Cardiac muscle cell (in vitro differentiated cells and primary cell): ENCODE results near the gene CNP. TPM values are rescaled to one million over a fixed set of nuclear protein-coding genes. Genes with fewer than 3 reads are reported as not detected.
A peak's percentile ranks its signal among the peaks of the same experiment; 100 is the strongest.

ENCODE experiments used
- DNase-seq, 2 donors: peaks; one replicate each; pipeline versions ENCODE4 v3.0.0 to v3.0.0-alpha.2; 2010 to 2017; ENCODE audit warnings: low read depth in 1 of 2, low spot score in 1 of 2
- H3K27ac ChIP-seq: fragments of 200-600 bp; sonication (generic); 2 replicates; pipeline ENCODE4 v1.5.1; 2016
- H3K27me3 ChIP-seq: fragments of 200-600 bp; sonication (generic); 2 replicates; pipeline ENCODE4 v1.6.0; 2016; ENCODE audit warnings: control low read depth
- H3K36me3 ChIP-seq: fragments of 200-600 bp; sonication (generic); 2 replicates; pipeline ENCODE4 v1.5.1; 2016; ENCODE audit warnings: control low read depth
- H3K4me1 ChIP-seq: fragments of 200-600 bp; sonication (generic); 2 replicates; pipeline ENCODE4 v1.8.1; 2017; ENCODE audit warnings: low read depth, mild to moderate bottlenecking, mixed run types
- H3K4me3 ChIP-seq: fragments of 200-600 bp; sonication (generic); 2 replicates; pipeline ENCODE4 v1.5.1; 2016; ENCODE audit warnings: mild to moderate bottlenecking
- H3K9me3 ChIP-seq: fragments of 200-600 bp; sonication (generic); 2 replicates; pipeline ENCODE4 v1.5.1; 2017; ENCODE audit warnings: low read depth, mild to moderate bottlenecking, control low read depth
- CTCF ChIP-seq: IDR thresholded peaks from 2 replicates; pipeline ENCODE4 v1.5.1; 2012; ENCODE audit warnings: low read depth, mild to moderate bottlenecking, low read length
- polyA plus RNA-seq: library from polyadenylated mRNA; unstranded; fragments of >200 nt; fragmentation: Nextera tagmentation; extraction: Ambion mirVana; gene quantifications from 2 replicates; pipeline ENCODE4 v1.2.1, GENCODE V29; 2016
- total RNA-seq: library from RNA; depleted of rRNA; stranded (reverse); fragments of >200 nt; gene quantifications from 2 replicates; pipeline ENCODE4 v1.2.3, GENCODE V29; 2016

CNP gene
- total and polyA plus RNA-seq, 2 experiments from 2014 or later, result 69.0 to 82.8 TPM

- TF ChIP-seq CTCF, result no peak
- no peaks in the 10 kb centered on the region for H3K9me3 ChIP-seq
- H3K36me3 ChIP-seq, result peaks cover 4% of the 10 kb centered on the region
- peaks cover 6% of the 10 kb centered on the region for H3K4me1 ChIP-seq
- no peaks in the 10 kb centered on the region for H3K27me3 ChIP-seq
- no peak overlapping the region for H3K4me3 ChIP-seq
- no peak overlapping the region for H3K27ac ChIP-seq
- no peak for DNase-seq
These were observed 10.1 kb upstream of the CNP start for GRCh38 chr17:41956522-41956921.

- TF ChIP-seq CTCF, result no peak
- peak in 1 of 2 donors; percentile 59 for DNase-seq
- Histone ChIP-seq H3K9me3 (no peaks in the 10 kb centered on the region), H3K36me3 (peaks cover 4% of the 10 kb centered on the region), H3K27ac (no peak overlapping the region), H3K27me3 (no peaks in the 10 kb centered on the region), H3K4me1 (peaks cover 6% of the 10 kb centered on the region), H3K4me3 (no peak overlapping the region)
These were observed 9.3 kb upstream of the CNP start for GRCh38 chr17:41957031-41957868.

GRCh38 chr17:41957869-41958439, 8.6 kb upstream of the CNP start:
- no peak for TF ChIP-seq CTCF
- Histone ChIP-seq H3K27ac (no peak overlapping the region), H3K4me3 (no peak overlapping the region), H3K4me1 (peaks cover 6% of the 10 kb centered on the region), H3K36me3 (peaks cover 4% of the 10 kb centered on the region), H3K9me3 (no peaks in the 10 kb centered on the region), H3K27me3 (no peaks in the 10 kb centered on the region)
- no peak for DNase-seq

- H3K27ac ChIP-seq, result peak overlapping the region; percentile 62
- H3K27me3 ChIP-seq, result no peaks in the 10 kb centered on the region
- peaks cover 6% of the 10 kb centered on the region for H3K4me1 ChIP-seq
- H3K9me3 ChIP-seq, result no peaks in the 10 kb centered on the region
- no peak for TF ChIP-seq CTCF
- peaks cover 3% of the 10 kb centered on the region for H3K36me3 ChIP-seq
- DNase-seq, result peak in 1 of 2 donors; percentile 39
- no peak overlapping the region for H3K4me3 ChIP-seq
These were observed 7.6 kb upstream of the CNP start for GRCh38 chr17:41959030-41959335.

GRCh38 chr17:41959336-41960095, 7.1 kb upstream of the CNP start:
- H3K4me1 ChIP-seq, result peaks cover 6% of the 10 kb centered on the region
- no peaks in the 10 kb centered on the region for H3K9me3 ChIP-seq
- H3K36me3 ChIP-seq, result no peaks in the 10 kb centered on the region
- peak overlapping the region; percentile 62 for H3K27ac ChIP-seq
- no peaks in the 10 kb centered on the region for H3K27me3 ChIP-seq
- DNase-seq, result peak; percentile 63 to 73
- H3K4me3 ChIP-seq, result no peak overlapping the region
- peak; percentile 64 for TF ChIP-seq CTCF
